Measurements from ENCODE around the gene PIWIL1.

The PIWIL1 gene

DNA sequence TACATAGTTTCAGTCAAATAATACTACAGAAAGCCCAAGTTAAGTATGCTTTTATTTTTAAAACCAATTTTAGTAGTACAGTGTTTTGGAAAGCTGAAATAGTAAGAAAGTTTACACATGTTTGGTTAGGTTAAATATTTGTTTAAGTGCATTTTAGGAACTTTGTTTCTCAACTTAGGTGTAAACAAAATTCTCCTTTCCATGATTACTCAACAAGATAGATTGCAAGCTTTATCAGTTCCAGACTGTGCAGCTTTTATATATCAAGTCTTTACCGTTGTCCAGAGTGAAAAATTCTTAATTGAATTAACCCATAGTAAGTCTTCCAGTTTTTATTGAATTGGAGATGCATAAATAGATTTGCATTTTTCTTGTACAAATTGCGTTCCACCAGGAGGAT lies 45.1 kb downstream of the PIWIL1 start:
- no peak for DNase-seq

GRCh38 chr12:130384234-130384633 lies 46.5 kb downstream of the PIWIL1 start:
- DNase-seq, result no peak

DNA sequence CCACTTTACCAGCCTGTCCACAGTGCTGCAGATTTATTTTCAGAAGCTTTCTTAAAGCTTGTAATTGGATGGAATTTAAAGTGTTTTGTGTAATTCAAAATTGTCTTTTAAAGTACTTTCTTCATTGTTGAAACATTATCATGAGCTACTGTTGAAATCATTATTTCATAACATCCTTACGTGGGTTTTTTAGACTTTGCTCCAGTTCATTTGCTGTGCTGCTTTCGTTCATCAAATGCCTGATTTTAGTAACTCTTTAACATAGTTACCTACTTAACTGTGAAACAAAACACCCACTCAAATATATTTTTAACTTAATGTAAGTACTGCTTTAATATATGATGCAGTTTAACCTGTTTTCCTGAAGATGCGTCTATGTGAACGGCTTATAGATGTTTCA lies 47.5 kb downstream of the PIWIL1 start:
- DNase-seq, result no peak

DNA sequence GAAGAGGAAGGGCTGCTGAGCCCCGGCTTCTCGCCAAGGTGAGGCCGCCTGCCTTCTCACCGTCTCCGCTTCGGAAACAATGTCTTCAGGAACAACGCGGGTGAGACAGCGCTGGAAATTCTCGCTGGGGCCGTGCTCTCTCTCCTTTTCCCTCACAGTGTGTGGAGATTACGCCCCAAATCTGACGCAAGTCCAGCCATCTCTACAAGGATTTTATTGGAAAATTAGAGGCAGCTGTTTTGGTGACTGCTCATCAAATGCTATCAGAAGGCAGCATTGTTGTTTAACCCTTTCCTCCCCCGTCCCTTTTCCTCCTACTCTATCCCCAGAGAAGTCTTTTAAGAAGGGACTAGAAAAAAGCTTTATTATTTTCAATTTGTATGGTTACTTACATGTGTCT lies 53.5 kb downstream of the PIWIL1 start:
- no peak for DNase-seq

DNA sequence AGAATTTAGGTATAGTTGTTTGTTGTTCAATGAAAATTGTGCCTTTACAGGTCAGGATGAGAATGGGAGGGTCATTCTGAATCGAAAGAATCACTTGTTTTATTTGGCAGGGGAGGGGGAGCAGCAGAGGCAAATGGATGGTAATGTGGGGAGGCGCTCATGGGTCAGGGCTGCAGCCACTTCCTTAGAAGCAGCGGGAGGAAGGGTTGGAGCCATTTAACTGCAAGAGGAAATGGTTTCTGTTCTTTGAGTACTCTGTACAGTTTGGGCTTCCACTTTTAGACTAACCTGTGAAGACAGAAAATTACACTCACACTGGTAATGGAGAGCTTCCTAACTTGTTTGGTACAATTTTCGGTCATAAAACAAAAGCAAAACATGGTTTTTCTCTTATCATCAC lies 57.2 kb downstream of the PIWIL1 start:
- no peak for DNase-seq

DNA sequence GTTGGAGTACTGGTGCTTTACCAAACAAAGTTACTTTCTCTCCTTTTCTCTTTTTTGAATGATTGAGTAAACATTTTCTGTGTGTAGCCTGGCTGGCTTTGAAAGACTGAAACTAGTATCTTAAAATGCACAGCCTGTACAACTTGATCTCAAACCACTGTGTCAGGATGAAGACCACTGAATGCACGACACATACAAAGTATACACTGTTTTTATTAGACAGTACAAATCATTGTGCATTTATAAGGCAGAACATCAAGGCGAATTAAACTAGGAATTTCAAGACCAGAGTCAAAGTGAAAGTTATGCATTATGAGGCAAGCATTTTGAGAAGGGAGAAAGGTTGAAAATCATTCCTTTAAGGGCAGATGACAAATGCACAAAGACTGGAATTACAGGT lies 59.0 kb downstream of the PIWIL1 start:
- no peak for DNase-seq

GRCh38 chr12:130398100-130398848 lies 60.6 kb downstream of the PIWIL1 start:
- DNase-seq, result no peak

GRCh38 chr12:130401703-130402102 lies 64.0 kb downstream of the PIWIL1 start:
- DNase-seq, result no peak

DNA sequence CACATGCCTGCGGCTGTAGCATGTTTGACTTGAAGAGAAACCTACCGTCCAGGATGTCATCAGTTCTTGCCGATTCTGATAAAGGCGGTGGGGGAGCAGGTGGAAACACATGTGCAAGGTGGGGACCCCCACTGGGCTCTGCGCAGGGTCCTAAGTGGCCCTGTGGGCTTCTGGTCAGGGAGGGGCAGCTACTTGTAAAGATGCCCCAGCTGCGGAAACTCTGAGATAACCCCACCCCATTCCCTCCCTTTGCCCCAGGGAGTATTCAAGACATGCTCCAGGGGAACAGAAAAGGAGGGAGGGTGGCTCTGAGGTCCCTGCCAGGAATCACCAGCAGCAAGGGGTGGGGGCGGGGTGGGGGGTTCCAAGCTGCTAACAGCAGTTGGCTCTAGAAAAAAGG lies 67.6 kb downstream of the PIWIL1 start:
- DNase-seq, result no peak

- no peak for DNase-seq
Measured at GRCh38 chr12:130412384-130412783, 74.7 kb downstream of the PIWIL1 start.

GRCh38 chr12:130413909-130414308 lies 76.2 kb downstream of the PIWIL1 start:
- DNase-seq, result no peak

DNA sequence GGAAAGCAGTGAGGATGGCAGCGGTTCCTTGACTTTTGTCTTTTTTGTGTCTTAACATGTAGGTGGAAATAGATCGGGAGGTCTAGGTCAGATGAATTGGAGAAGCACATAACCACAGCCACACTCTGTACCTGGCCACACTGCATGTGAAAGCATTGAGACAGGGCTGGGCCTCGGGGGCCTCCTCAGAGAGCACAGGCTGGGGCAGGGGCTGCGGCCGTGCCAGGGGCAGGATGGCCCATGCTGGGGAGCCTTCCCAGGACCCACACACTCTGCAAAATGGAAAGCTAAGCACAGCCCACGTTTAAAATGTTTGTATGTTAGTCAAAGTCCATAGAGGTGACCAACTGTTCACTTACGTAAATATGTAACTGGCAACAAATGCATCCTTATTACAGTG lies 76.7 kb downstream of the PIWIL1 start:
- DNase-seq, result no peak

DNA sequence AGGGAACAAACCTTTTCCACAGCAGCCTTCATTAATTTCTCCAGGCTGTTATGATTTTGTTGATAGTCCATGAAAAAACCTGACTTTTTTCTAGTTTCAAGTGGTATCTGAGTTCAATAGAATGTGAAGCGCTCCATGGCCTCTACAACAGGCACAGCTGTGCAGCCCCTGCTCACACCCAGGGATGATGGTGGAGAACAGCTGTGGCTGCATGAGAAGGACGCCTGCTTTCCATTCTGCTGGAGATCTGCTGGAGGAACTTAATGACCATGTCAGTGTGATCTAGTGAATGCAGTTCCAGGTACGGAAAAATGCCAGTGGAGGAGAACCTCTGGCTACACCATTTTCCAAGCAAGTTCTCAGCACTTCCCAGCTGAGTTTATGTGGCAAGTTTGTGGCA lies 80.6 kb downstream of the PIWIL1 start:
- no peak for DNase-seq

DNA sequence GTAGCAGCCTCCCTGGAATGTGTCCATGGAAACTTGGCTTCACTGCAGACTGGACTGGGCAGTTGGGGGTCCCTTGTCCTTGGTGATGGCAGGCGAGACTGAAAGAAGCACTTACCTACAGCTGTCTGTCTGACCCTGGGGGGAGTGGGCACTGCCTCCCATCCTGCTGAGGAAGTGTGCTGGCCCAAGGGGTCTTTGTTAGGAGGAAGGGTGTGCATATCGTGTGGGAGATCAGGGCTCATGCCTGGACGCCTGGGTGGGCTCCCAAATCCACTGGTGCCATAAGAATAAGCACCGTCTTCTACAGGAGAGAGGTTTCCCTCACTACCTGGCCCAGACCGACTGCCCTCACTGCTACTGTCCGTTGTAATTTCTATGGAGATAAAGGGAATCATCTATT lies 81.4 kb downstream of the PIWIL1 start:
- DNase-seq, result no peak

- no peak for DNase-seq
Measured at GRCh38 chr12:130420071-130420470, 82.4 kb downstream of the PIWIL1 start.

DNA sequence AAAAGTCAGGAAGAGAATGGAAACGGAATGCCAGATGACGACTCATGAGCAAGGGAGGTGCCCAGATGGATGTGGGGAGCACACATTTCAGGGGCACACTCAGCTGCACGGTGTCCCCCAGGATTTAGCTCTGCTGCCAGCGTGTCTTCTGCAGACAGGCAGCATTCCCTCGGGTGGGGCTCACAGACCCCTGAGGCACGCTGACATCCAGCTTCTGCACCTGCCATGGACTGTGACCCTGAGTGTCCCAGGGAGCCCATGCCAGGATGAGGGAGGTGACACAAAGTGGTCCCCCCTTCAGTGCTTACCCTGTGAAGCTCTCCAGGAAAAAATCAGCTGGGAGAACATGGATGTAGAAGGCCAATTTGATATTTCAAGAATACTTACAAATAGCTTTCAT lies 84.2 kb downstream of the PIWIL1 start:
- DNase-seq, result no peak

Measured in CD4-positive, alpha-beta T cell treated with Interleukin-4 for 4 hours (primary cell).